GM12878 (cell line): ENCODE data around the gene ZNF766. TPM values are rescaled to one million over a fixed set of nuclear protein-coding genes. Genes with fewer than 3 reads are reported as not detected.

Source experiments
- ATAC-seq: fragments of 200-7000 bp; cut with Tn5 transposase; 3 replicates; pipeline ENCODE4 v1.9.1; 2020; ENCODE audit warnings: mild to moderate bottlenecking, moderate library complexity
- BruUV-seq: library from RNA; stranded (reverse); fragments of 400-500 nt; replicated peaks from 2 replicates; lab custom pipeline; 2021; lab: Mats Ljungman, UMichigan
- CTCF ChIA-PET: fragments of 300-600 bp; sonication (Branson Sonifier 250); formaldehyde crosslinking; extraction: SDS; loops from one replicate; lab custom pipeline; 2021; ENCODE audit warnings: inconsistent platforms; lab: Yijun Ruan, JAX
- POLR2A ChIA-PET: fragments of 350-600 bp; formaldehyde crosslinking; extraction: SDS; loops from one replicate; lab custom pipeline; 2021; ENCODE audit warnings: inconsistent platforms; lab: Charles Lee
- RAD21 ChIA-PET: fragments of 300-600 bp; sonication (Branson Sonifier 250); formaldehyde crosslinking; loops from one replicate; lab custom pipeline; 2023; ENCODE audit warnings: antibody characterized with exemption; ENCODE audit not compliant: unreplicated experiment; lab: Charles Lee
- SMC1A ChIA-PET: fragments of 300-600 bp; sonication (Branson Sonifier 250); formaldehyde crosslinking; loops from one replicate; lab custom pipeline; 2023; ENCODE audit not compliant: unreplicated experiment, uncharacterized antibody; lab: Charles Lee
- DNase-seq: peaks from one replicate; pipeline ENCODE4 v3.0.0-alpha.2; 2011; ENCODE audit warnings: low read depth, low spot score
- FAIRE-seq: peaks from 3 replicates; lab custom pipeline; 2011; peaks lifted over from hg19 to GRCh38; lab: Jason Lieb, UNC
- H2AFZ ChIP-seq: 2 replicates; pipeline ENCODE4 v1.6.0; 2011; ENCODE audit warnings: low read depth, low read length, control low read depth; ENCODE audit not compliant: control insufficient read depth
- H3K27ac ChIP-seq: 2 replicates; pipeline ENCODE4 v1.5.1; 2011; ENCODE audit warnings: control low read depth; ENCODE audit not compliant: control insufficient read depth, insufficient read depth
- H3K27me3 ChIP-seq, 2 experiments: replicated peaks in 1 of 2; 2 replicates each; pipeline versions ENCODE4 v1.6.0 to v1.6.1; 2011; ENCODE audit warnings: low read length in 1 of 2; ENCODE audit not compliant: control insufficient read depth in 2 of 2, insufficient read depth in 2 of 2
- H3K36me3 ChIP-seq, 2 experiments: 2 replicates each; pipeline ENCODE4 v1.5.1; 2011; ENCODE audit warnings: low read length in 1 of 2; ENCODE audit not compliant: control insufficient read depth in 2 of 2, insufficient read depth in 2 of 2
- H3K4me1 ChIP-seq: 2 replicates; pipeline ENCODE4 v1.6.1; 2011; ENCODE audit warnings: mild to moderate bottlenecking, low read length, moderate library complexity, mixed read lengths; ENCODE audit not compliant: control insufficient read depth, insufficient read depth
- H3K4me2 ChIP-seq: 2 replicates; pipeline ENCODE4 v1.6.0; 2011; ENCODE audit warnings: control low read depth; ENCODE audit not compliant: control insufficient read depth, insufficient read depth
- H3K4me3 ChIP-seq: fragments of 200-600 bp; sonication (generic); 2 replicates; pipeline ENCODE4 v1.5.1; 2016
- H3K79me2 ChIP-seq: 2 replicates; pipeline ENCODE4 v1.6.0; 2011; ENCODE audit warnings: low read length; ENCODE audit not compliant: control insufficient read depth, insufficient read depth
- H3K9ac ChIP-seq: 2 replicates; pipeline ENCODE4 v1.8.0; 2011; ENCODE audit warnings: low read length, control low read depth, mixed read lengths; ENCODE audit not compliant: control insufficient read depth, insufficient read depth
- H3K9me3 ChIP-seq: replicated peaks from 3 replicates; pipeline ENCODE4 v1.5.1; 2011; ENCODE audit warnings: mild to moderate bottlenecking, low read length; ENCODE audit not compliant: control insufficient read depth, insufficient read depth
- H4K20me1 ChIP-seq: 2 replicates; pipeline ENCODE4 v1.6.0; 2011; ENCODE audit not compliant: control insufficient read depth, insufficient read depth
- BMI1 ChIP-seq: fragments of 450-650 bp; IDR thresholded peaks from 2 replicates; pipeline ENCODE4 v1.6.1; 2016; ENCODE audit warnings: mild to moderate bottlenecking, moderate library complexity, borderline replicate concordance
- CBX5 ChIP-seq: sonication (generic); IDR thresholded peaks from 2 replicates; pipeline ENCODE4 v1.6.1; 2016; ENCODE audit warnings: low read depth, moderate library complexity, mild to moderate bottlenecking, inconsistent platforms
- HDAC2 ChIP-seq: fragments of 200-600 bp; sonication (generic); IDR thresholded peaks from 2 replicates; pipeline ENCODE4 v1.6.1; 2017
- IKZF2 ChIP-seq, 2 experiments: fragments of 450-650 bp; IDR thresholded peaks; 2 replicates each; pipeline ENCODE4 v1.6.1; 2017; ENCODE audit warnings: mild to moderate bottlenecking in 2 of 2, moderate library complexity in 2 of 2
- MYC ChIP-seq: IDR thresholded peaks from 2 replicates; pipeline ENCODE4 v1.6.1; 2011; ENCODE audit warnings: mild to moderate bottlenecking, low read length, moderate library complexity, inconsistent platforms; ENCODE audit not compliant: insufficient read depth, insufficient replicate concordance, insufficient read length, severe bottlenecking
- POU2F2 ChIP-seq: IDR thresholded peaks from 3 replicates; pipeline ENCODE4 v1.6.1; 2011; ENCODE audit warnings: low read depth, mild to moderate bottlenecking, low read length, borderline replicate concordance
- RAD51 ChIP-seq: fragments of 450-650 bp; IDR thresholded peaks from 2 replicates; pipeline ENCODE4 v1.6.1; 2016; ENCODE audit warnings: moderate library complexity, mild to moderate bottlenecking, inconsistent platforms
- SMARCA5 ChIP-seq: fragments of 450-650 bp; IDR thresholded peaks from 2 replicates; pipeline ENCODE4 v1.6.1; 2017; ENCODE audit warnings: mild to moderate bottlenecking
- SRF ChIP-seq, 2 experiments: IDR thresholded peaks; 2 replicates each; pipeline ENCODE4 v1.6.1; 2011; ENCODE audit warnings: low read depth in 2 of 2, low read length in 2 of 2, mild to moderate bottlenecking in 1 of 2, moderate library complexity in 1 of 2
- STAT1 ChIP-seq: fragments of 450-650 bp; conservative IDR thresholded peaks from 2 replicates; pipeline ENCODE4 v1.6.1; 2014; ENCODE audit warnings: antibody characterized with exemption, mild to moderate bottlenecking
- TCF3 ChIP-seq: IDR thresholded peaks from 2 replicates; pipeline ENCODE4 v1.6.1; 2012; ENCODE audit warnings: low read depth, mild to moderate bottlenecking, low read length, borderline replicate concordance; ENCODE audit not compliant: insufficient read depth
- ZNF622 ChIP-seq: fragments of 450-650 bp; IDR thresholded peaks from 2 replicates; pipeline ENCODE4 v1.6.1; 2017; ENCODE audit warnings: mild to moderate bottlenecking, inconsistent platforms
- ZZZ3 ChIP-seq: IDR thresholded peaks from 2 replicates; pipeline ENCODE4 v1.6.1; 2011; ENCODE audit warnings: low read depth; ENCODE audit not compliant: control insufficient read depth, insufficient read length
- WGBS: methylation state at CpG from one replicate; pipeline ENCODE4 v1.1.6; 2016; ENCODE audit warnings: low lambda C conversion rate; ENCODE audit not compliant: insufficient replicate concordance, insufficient coverage; ENCODE audit errors: missing lambda C conversion rate; 5-methylcytosine and 5-hydroxymethylcytosine counted together
- in situ Hi-C: fragments of 300-500 bp; cut with MboI; formaldehyde crosslinking; loops from 9 replicates; pipeline ENCODE4 v1.14.3; 2018; ENCODE audit warnings: mixed read lengths
- intact Hi-C: fragments of 100-400 bp; cut with micrococcal nuclease; formaldehyde crosslinking; loops from one replicate; pipeline ENCODE4 v1.14.2; 2022; ENCODE audit not compliant: unreplicated experiment
- polyA plus RNA-seq, 11 experiments: library from polyadenylated mRNA; depleted of rRNA in 4 of 11; unstranded in 6 of 11; stranded (reverse) in 5 of 11; fragments of >200 nt; fragmentation: Nextera tagmentation in 4 of 11; fragmentation: Illumina TruSeq in 1 of 11; extraction: Ambion mirVana in 4 of 11; extraction: Trizol in 1 of 11; gene quantifications; 1 replicate in 1 of 11; 2 replicates in 10 of 11; pipeline versions ENCODE4 v1.2.1 to v1.2.3, GENCODE V29; 2011 to 2016; ENCODE audit warnings: inconsistent platforms in 2 of 11, missing spikeins in 2 of 11, low read depth in 1 of 11
- total RNA-seq, 4 experiments: library from RNA; depleted of rRNA in 3 of 4; stranded (reverse); fragments of >200 nt in 3 of 4; fragmentation: Illumina TruSeq in 1 of 4; extraction: Trizol in 1 of 4; gene quantifications; 2 replicates each; pipeline versions ENCODE4 v1.2.1 to v1.2.3, GENCODE V29; 2013 to 2021
- TF ChIP-seq, protein P1 (sequence below): fragments of 450-650 bp; IDR thresholded peaks from 2 replicates; pipeline ENCODE4 v1.6.1; 2018; ENCODE audit warnings: borderline replicate concordance, mild to moderate bottlenecking; ENCODE audit not compliant: partially characterized antibody
- TF ChIP-seq, protein P2 (sequence below): fragments of 450-650 bp; IDR thresholded peaks from 2 replicates; pipeline ENCODE4 v1.6.1; 2016; ENCODE audit warnings: mild to moderate bottlenecking

Gene ZNF766
- total and polyA plus RNA-seq, 10 of the 15 experiments (the other 5 are each of a cell fraction or from before 2014, with no cell fraction given): 7.2 to 20.0 (median 16.4) TPM

- Histone ChIP-seq H3K4me2 (no peak overlapping the region), H3K9me3 (peaks cover 48% of the 10 kb centered on the region), H3K9ac (no peak overlapping the region), H3K27me3 (no peaks in the 10 kb centered on the region), H3K4me1 (no peaks in the 10 kb centered on the region), H3K4me3 (no peak overlapping the region), H2AFZ (no peak overlapping the region), H3K79me2 (no peaks in the 10 kb centered on the region), H3K36me3 (peaks cover 2 to 19% of the 10 kb centered on the region in 2 experiments), H3K27ac (no peak overlapping the region), H4K20me1 (no peaks in the 10 kb centered on the region)
- DNase-seq (no peak), FAIRE-seq (no peak), ATAC-seq (no peak)
- ChIA-PET CTCF (no interaction called here), SMC1A (no interaction called here), RAD21 (no interaction called here), POLR2A (no interaction called here)
- intact Hi-C loops: no loop called here
- in situ Hi-C loops: no loop called here
- BruUV-seq: no TSS peak
- TF ChIP-seq IKZF2 (IDR thresholded peaks at IDR 0.05) (no peak), CBX5 (peak; percentile 95), RAD51 (no peak)
- WGBS: 99% methylated on average over 10 of the region's 10 CpGs
Measured at GRCh38 chr19:52307275-52307674, 37.9 kb downstream of the ZNF766 start.

DNA sequence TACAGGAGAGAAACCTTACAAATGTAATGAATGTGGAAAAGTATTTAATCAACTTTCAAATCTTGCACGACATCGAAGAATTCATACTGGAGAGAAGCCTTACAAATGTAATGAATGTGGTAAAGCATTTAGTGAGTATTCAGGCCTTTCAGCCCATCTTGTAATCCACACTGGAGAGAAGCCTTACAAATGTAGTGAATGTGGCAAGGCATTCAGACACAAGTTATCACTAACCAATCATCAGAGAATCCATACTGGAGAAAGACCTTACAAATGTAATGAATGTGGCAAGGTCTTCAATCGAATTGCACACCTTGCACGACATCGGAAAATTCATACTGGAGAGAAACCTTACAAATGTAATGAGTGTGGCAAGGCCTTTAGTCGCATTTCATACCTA lies 53.0 kb downstream of the ZNF766 start:
- Histone ChIP-seq H3K9ac (no peak overlapping the region), H3K4me1 (no peaks in the 10 kb centered on the region), H3K27me3 (no peaks in the 10 kb centered on the region), H3K9me3 (peaks cover 49% of the 10 kb centered on the region), H4K20me1 (no peaks in the 10 kb centered on the region), H3K27ac (no peak overlapping the region), H3K36me3 (peaks cover 2 to 24% of the 10 kb centered on the region in 2 experiments), H3K4me2 (no peak overlapping the region), H3K4me3 (no peak overlapping the region), H3K79me2 (no peaks in the 10 kb centered on the region), H2AFZ (no peak overlapping the region)
- WGBS: 99% methylated on average over 6 of the region's 6 CpGs
- DNase-seq: no peak
- CTCF ChIA-PET: no interaction called here
- SMC1A ChIA-PET: no interaction called here
- RAD21 ChIA-PET: no interaction called here
- BruUV-seq: no TSS peak
- no peak for ATAC-seq
- in situ Hi-C loops: no loop called here
- POLR2A ChIA-PET: no interaction called here
- FAIRE-seq: no peak
- intact Hi-C loops: no loop called here
- TF ChIP-seq SMARCA5 (no peak), ZZZ3 (no peak), SRF (IDR thresholded peaks at IDR 0.05; ENCODE audit: low read depth in 2 of 2, low read length in 2 of 2) (no peak), POU2F2 (no peak), HDAC2 (no peak), BMI1 (no peak), MYC (no peak), TCF3 (no peak), ZNF622 (no peak), STAT1 (no peak)
- TF ChIP-seq, protein P1, sequence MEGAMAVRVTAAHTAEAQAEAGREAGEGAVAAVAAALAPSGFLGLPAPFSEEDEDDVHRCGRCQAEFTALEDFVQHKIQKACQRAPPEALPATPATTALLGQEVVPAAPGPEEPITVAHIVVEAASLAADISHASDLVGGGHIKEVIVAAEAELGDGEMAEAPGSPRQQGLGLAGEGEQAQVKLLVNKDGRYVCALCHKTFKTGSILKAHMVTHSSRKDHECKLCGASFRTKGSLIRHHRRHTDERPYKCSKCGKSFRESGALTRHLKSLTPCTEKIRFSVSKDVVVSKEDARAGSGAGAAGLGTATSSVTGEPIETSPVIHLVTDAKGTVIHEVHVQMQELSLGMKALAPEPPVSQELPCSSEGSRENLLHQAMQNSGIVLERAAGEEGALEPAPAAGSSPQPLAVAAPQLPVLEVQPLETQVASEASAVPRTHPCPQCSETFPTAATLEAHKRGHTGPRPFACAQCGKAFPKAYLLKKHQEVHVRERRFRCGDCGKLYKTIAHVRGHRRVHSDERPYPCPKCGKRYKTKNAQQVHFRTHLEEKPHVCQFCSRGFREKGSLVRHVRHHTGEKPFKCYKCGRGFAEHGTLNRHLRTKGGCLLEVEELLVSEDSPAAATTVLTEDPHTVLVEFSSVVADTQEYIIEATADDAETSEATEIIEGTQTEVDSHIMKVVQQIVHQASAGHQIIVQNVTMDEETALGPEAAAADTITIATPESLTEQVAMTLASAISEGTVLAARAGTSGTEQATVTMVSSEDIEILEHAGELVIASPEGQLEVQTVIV: no peak
- TF ChIP-seq, protein P2, sequence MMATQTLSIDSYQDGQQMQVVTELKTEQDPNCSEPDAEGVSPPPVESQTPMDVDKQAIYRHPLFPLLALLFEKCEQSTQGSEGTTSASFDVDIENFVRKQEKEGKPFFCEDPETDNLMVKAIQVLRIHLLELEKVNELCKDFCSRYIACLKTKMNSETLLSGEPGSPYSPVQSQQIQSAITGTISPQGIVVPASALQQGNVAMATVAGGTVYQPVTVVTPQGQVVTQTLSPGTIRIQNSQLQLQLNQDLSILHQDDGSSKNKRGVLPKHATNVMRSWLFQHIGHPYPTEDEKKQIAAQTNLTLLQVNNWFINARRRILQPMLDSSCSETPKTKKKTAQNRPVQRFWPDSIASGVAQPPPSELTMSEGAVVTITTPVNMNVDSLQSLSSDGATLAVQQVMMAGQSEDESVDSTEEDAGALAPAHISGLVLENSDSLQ: no peak
